CD14-positive monocyte (primary cell): ENCODE results near the gene TTC28. TPM values are rescaled to one million over a fixed set of nuclear protein-coding genes. Genes with fewer than 3 reads are reported as not detected.

Source experiments
- DNase-seq, 3 donors: peaks; one replicate each; pipeline ENCODE4 v3.0.0-alpha.2; 2011 to 2022
- H2AFZ ChIP-seq: 2 replicates; pipeline ENCODE4 v1.6.0; 2012; ENCODE audit warnings: mild to moderate bottlenecking, low read depth, low read length, inconsistent platforms; ENCODE audit not compliant: insufficient read depth, poor library complexity, severe bottlenecking
- H3K27ac ChIP-seq, 2 donors: 1 replicate in 1 of 2; 2 replicates in 1 of 2; pipeline ENCODE4 v1.5.1; 2012 to 2013; ENCODE audit warnings: low read length in 2 of 2, control low read depth in 1 of 2, inconsistent platforms in 1 of 2, low read depth in 1 of 2, mild to moderate bottlenecking in 1 of 2
- H3K27me3 ChIP-seq, 2 donors: one replicate each; pipeline versions ENCODE4 v1.6.0 to v1.6.1; 2011 to 2013; ENCODE audit warnings: low read length in 2 of 2; ENCODE audit not compliant: control insufficient read depth in 2 of 2, insufficient read depth in 2 of 2
- H3K36me3 ChIP-seq, 2 donors: replicated peaks in 1 of 2; 1 replicate in 1 of 2; 2 replicates in 1 of 2; pipeline versions ENCODE4 v1.5.1 to v1.6.1; 2012 to 2013; ENCODE audit warnings: low read length in 2 of 2, control low read depth in 1 of 2, inconsistent platforms in 1 of 2, mild to moderate bottlenecking in 1 of 2; ENCODE audit not compliant: insufficient read depth in 2 of 2, control insufficient read depth in 1 of 2
- H3K4me1 ChIP-seq, 2 donors: 1 replicate in 1 of 2; 2 replicates in 1 of 2; pipeline versions ENCODE4 v1.5.1 to v1.6.1; 2012 to 2013; ENCODE audit warnings: low read length in 2 of 2, control low read depth in 1 of 2, inconsistent platforms in 1 of 2, mild to moderate bottlenecking in 1 of 2, moderate library complexity in 1 of 2; ENCODE audit not compliant: insufficient read depth in 2 of 2, control insufficient read depth in 1 of 2
- H3K4me2 ChIP-seq: replicated peaks from 2 replicates; pipeline ENCODE3; 2012; ENCODE audit warnings: low read length, moderate library complexity, mild to moderate bottlenecking; ENCODE audit not compliant: poor library complexity, severe bottlenecking; ENCODE audit errors: extremely low read depth
- H3K4me3 ChIP-seq, 3 experiments: fragments of 200-600 bp in 1 of 3; sonication (generic) in 1 of 3; replicated peaks in 1 of 3; 1 replicate in 2 of 3; 2 replicates in 1 of 3; pipeline ENCODE4 v1.5.1; 2011 to 2013; ENCODE audit warnings: low read length in 3 of 3, mild to moderate bottlenecking in 3 of 3, control low read depth in 2 of 3, low read depth in 2 of 3, inconsistent platforms in 1 of 3, moderate library complexity in 1 of 3
- H3K79me2 ChIP-seq: 2 replicates; pipeline ENCODE4 v1.6.0; 2012; ENCODE audit warnings: mild to moderate bottlenecking, control low read depth, inconsistent platforms, low read length, moderate library complexity; ENCODE audit not compliant: insufficient read depth
- H3K9ac ChIP-seq: 2 replicates; pipeline ENCODE4 v1.6.0; 2017; ENCODE audit warnings: low read length, mild to moderate bottlenecking; ENCODE audit not compliant: insufficient read depth, poor library complexity, severe bottlenecking
- H3K9me3 ChIP-seq, 2 donors: replicated peaks in 1 of 2; 1 replicate in 1 of 2; 2 replicates in 1 of 2; pipeline versions ENCODE4 v1.5.1 to v1.6.1; 2012 to 2013; ENCODE audit warnings: low read length in 2 of 2, control low read depth in 1 of 2; ENCODE audit not compliant: control insufficient read depth in 1 of 2, insufficient read depth in 1 of 2
- H4K20me1 ChIP-seq: 2 replicates; pipeline ENCODE4 v1.6.0; 2012; ENCODE audit warnings: mild to moderate bottlenecking, low read length, control low read depth, moderate library complexity; ENCODE audit not compliant: insufficient read depth
- H3K27ac Mint-ChIP-seq, 7 donors: one replicate each; pipeline ENCODE4 v1.8.0; 2020; ENCODE audit warnings: mild to moderate bottlenecking in 7 of 7, mixed read lengths in 7 of 7, moderate library complexity in 6 of 7, inconsistent platforms in 2 of 7
- H3K27me3 Mint-ChIP-seq, 3 donors: one replicate each; pipeline ENCODE4 v1.8.0; 2021 to 2022; ENCODE audit warnings: low read depth in 3 of 3, mild to moderate bottlenecking in 3 of 3, mixed read lengths in 3 of 3, moderate library complexity in 3 of 3, inconsistent platforms in 1 of 3
- H3K36me3 Mint-ChIP-seq, 2 donors: one replicate each; pipeline ENCODE4 v1.8.0; 2020; ENCODE audit warnings: mixed read lengths in 2 of 2, inconsistent platforms in 1 of 2, mild to moderate bottlenecking in 1 of 2
- H3K4me1 Mint-ChIP-seq: one replicate; pipeline ENCODE4 v1.8.0; 2020; ENCODE audit warnings: mild to moderate bottlenecking, mixed read lengths
- H3K4me3 Mint-ChIP-seq, 2 donors: one replicate each; pipeline ENCODE4 v1.8.0; 2020; ENCODE audit warnings: mild to moderate bottlenecking in 2 of 2, mixed read lengths in 2 of 2, moderate library complexity in 1 of 2
- H3K9me3 Mint-ChIP-seq, 7 donors: one replicate each; pipeline ENCODE4 v1.8.0; 2020 to 2022; ENCODE audit warnings: mixed read lengths in 7 of 7, mild to moderate bottlenecking in 6 of 7, moderate library complexity in 6 of 7, inconsistent platforms in 2 of 7
- WGBS: methylation state at CpG from one replicate; pipeline ENCODE4 v1.1.5; 2013; ENCODE audit warnings: missing lambda C conversion rate; ENCODE audit not compliant: insufficient coverage; 5-methylcytosine and 5-hydroxymethylcytosine counted together
- intact Hi-C, 2 donors: fragments of 100-400 bp; cut with micrococcal nuclease; formaldehyde crosslinking; loops; one replicate each; pipeline versions ENCODE4 v1.15.0 to v1.15.1; 2023
- polyA plus RNA-seq, 3 donors: library from polyadenylated mRNA; depleted of rRNA in 1 of 3; unstranded in 2 of 3; stranded (reverse) in 1 of 3; fragments of 300-500 nt in 2 of 3; fragments of >200 nt in 1 of 3; fragmentation: Illumina TruSeq in 2 of 3; gene quantifications; 1 replicate in 2 of 3; 2 replicates in 1 of 3; pipeline ENCODE4 v1.2.3, GENCODE V29; 2012 to 2021
- TF ChIP-seq, protein P1 (sequence below): fragments of 200-600 bp; IDR thresholded peaks from one replicate; pipeline ENCODE4 v1.8.0; 2022; ENCODE audit warnings: antibody characterized with exemption, mild to moderate bottlenecking

Gene TTC28
- polyA plus RNA-seq, 3 donors = 0.24 to 0.61 TPM; not detected in 1

DNA sequence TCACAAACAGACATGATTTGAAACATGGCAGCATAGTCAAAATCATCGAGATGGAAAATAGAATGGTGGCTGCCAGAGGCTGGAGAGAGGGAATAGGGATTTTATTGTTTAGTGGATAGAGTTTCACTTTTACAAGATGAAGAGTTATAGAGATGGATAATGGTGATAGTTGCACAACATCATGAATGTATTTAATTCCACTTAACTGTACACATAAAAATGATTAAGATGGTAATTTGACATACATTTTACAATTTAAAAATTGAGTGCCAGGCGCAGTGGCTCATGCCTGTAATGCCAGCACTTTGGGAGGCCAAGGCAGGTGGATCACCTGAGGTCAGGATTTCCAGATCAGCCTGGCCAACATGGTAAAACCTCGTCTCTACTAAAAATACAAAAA is 21.2 kb downstream of the TTC28 start:
- DNase-seq = no peak
- H3K4me1 Mint-ChIP-seq = no peaks in the 10 kb centered on the region

DNA sequence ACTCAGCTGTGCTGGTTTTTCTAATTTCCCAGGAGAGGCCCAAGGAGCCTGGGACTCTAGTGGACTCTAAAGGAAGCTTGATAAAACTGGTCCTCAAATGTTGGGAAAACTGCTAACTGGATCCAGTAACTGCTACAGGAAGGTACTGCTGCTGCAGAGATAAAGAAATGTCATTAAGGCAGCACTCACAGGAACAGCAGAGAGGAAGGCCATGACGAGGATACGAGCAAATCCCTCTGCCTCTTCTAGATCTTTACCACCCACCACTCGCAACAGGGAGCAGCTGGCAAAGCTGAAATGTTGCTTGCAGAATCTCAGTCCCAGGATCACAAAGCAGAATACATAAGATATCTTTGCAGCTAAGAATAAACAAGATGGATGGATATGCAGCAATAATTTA is 23.5 kb downstream of the TTC28 start:
- no peaks in the 10 kb centered on the region for H3K79me2 ChIP-seq
- H4K20me1 ChIP-seq = no peaks in the 10 kb centered on the region
- TF ChIP-seq, protein P1, sequence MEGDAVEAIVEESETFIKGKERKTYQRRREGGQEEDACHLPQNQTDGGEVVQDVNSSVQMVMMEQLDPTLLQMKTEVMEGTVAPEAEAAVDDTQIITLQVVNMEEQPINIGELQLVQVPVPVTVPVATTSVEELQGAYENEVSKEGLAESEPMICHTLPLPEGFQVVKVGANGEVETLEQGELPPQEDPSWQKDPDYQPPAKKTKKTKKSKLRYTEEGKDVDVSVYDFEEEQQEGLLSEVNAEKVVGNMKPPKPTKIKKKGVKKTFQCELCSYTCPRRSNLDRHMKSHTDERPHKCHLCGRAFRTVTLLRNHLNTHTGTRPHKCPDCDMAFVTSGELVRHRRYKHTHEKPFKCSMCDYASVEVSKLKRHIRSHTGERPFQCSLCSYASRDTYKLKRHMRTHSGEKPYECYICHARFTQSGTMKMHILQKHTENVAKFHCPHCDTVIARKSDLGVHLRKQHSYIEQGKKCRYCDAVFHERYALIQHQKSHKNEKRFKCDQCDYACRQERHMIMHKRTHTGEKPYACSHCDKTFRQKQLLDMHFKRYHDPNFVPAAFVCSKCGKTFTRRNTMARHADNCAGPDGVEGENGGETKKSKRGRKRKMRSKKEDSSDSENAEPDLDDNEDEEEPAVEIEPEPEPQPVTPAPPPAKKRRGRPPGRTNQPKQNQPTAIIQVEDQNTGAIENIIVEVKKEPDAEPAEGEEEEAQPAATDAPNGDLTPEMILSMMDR = no peak
- no peaks in the 10 kb centered on the region for H3K9me3 ChIP-seq
- H3K4me2 ChIP-seq = no peak overlapping the region
- H3K4me3 Mint-ChIP-seq = no peak overlapping the region
- H3K9me3 Mint-ChIP-seq = peaks cover 0 to 7% (median 2%) of the 10 kb centered on the region in 7 donors
- no peak overlapping the region for H3K27ac ChIP-seq
- H3K9ac ChIP-seq = no peak overlapping the region
- DNase-seq = no peak
- intact Hi-C loops = loop anchor here in 1 of 2 donors (10.0 kb wide), 1 partner anchor 59 kb away; no protein-coding TSS in a partner anchor
- no peaks in the 10 kb centered on the region for H3K4me1 Mint-ChIP-seq
- H3K27me3 ChIP-seq = peaks cover 0 to 2% of the 10 kb centered on the region in 2 donors
- no peaks in the 10 kb centered on the region for H3K36me3 ChIP-seq
- no peak overlapping the region for H2AFZ ChIP-seq
- no peaks in the 10 kb centered on the region for H3K36me3 Mint-ChIP-seq
- no CpG with 5 or more reads among the region's 3 CpGs for WGBS
- H3K4me3 ChIP-seq = no peak overlapping the region
- no peak overlapping the region for H3K27ac Mint-ChIP-seq
- H3K27me3 Mint-ChIP-seq = peaks cover 0 to 28% (median 1%) of the 10 kb centered on the region in 3 donors
- H3K4me1 ChIP-seq = no peaks in the 10 kb centered on the region

More for the DNA sequence above, 21.2 kb downstream of the TTC28 start:
- Histone ChIP-seq H3K27ac (no peak overlapping the region), H2AFZ (no peak overlapping the region), H4K20me1 (no peaks in the 10 kb centered on the region), H3K27me3 (peaks cover 0 to 2% of the 10 kb centered on the region in 2 donors), H3K9ac (no peak overlapping the region), H3K4me1 (no peaks in the 10 kb centered on the region), H3K36me3 (no peaks in the 10 kb centered on the region), H3K4me2 (no peak overlapping the region), H3K4me3 (no peak overlapping the region), H3K79me2 (no peaks in the 10 kb centered on the region), H3K9me3 (no peaks in the 10 kb centered on the region)
- Mint-ChIP-seq H3K9me3 (peaks cover 0 to 4% (median 1%) of the 10 kb centered on the region in 7 donors), H3K4me3 (no peak overlapping the region), H3K27ac (no peak overlapping the region), H3K27me3 (peaks cover 0 to 28% (median 5%) of the 10 kb centered on the region in 3 donors), H3K36me3 (no peaks in the 10 kb centered on the region)
- 96% methylated on average over 3 of the region's 3 CpGs for WGBS
- intact Hi-C loops = loop anchor here in 1 of 2 donors (10.0 kb wide), 1 partner anchor 56 kb away; no protein-coding TSS in a partner anchor
- TF ChIP-seq, protein P1 = no peak
